A673 (cell line): Measurements from ENCODE around the gene KCNN1.

ENCODE experiments used
- CTCF ChIP-seq: fragments of 300-800, 200-600 bp; sonication (generic); conservative IDR thresholded peaks from 2 replicates; pipeline ENCODE4 v1.5.1; 2017; ENCODE audit warnings: low read depth, mild to moderate bottlenecking, antibody characterized with exemption, low read length, moderate library complexity, mixed read lengths
- EZH2 ChIP-seq: fragments of 200-600 bp; sonication (generic); IDR thresholded peaks from 2 replicates; pipeline ENCODE4 v1.6.1; 2017; ENCODE audit warnings: borderline replicate concordance, low read depth, mild to moderate bottlenecking, mixed read lengths, antibody characterized with exemption, low read length; ENCODE audit not compliant: poor library complexity, severe bottlenecking

- TF ChIP-seq CTCF = no peak
- TF ChIP-seq EZH2 = no peak
Observed at GRCh38 chr19:18013210-18014111, 46.6 kb downstream of the KCNN1 start.
